IMR-90 (cell line): ENCODE results near the gene PRRT2. TPM values are rescaled to one million over a fixed set of nuclear protein-coding genes. Genes with fewer than 3 reads are reported as not detected.

Source experiments
- ATAC-seq: fragments of 200-7000 bp; cut with Tn5 transposase; 2 replicates; pipeline ENCODE4 v1.9.1; 2020; ENCODE audit warnings: low read depth, mild to moderate bottlenecking, moderate library complexity
- BruUV-seq: library from RNA; stranded (reverse); fragments of 400-500 nt; replicated peaks from 2 replicates; lab custom pipeline; 2021; lab: Mats Ljungman, UMichigan
- CTCF ChIA-PET: fragments of 300-600 bp; formaldehyde crosslinking; extraction: SDS; loops from one replicate; lab custom pipeline; 2021; ENCODE audit warnings: antibody characterized with exemption; lab: Yijun Ruan, JAX
- POLR2A ChIA-PET: fragments of 300-600 bp; sonication (Branson Sonifier 250); formaldehyde crosslinking; loops from one replicate; lab custom pipeline; 2022; ENCODE audit warnings: antibody characterized with exemption; ENCODE audit not compliant: unreplicated experiment; lab: Charles Lee
- DNase-seq: peaks from one replicate; pipeline ENCODE4 v3.0.0; 2013
- H2AFZ ChIP-seq: replicated peaks from 2 replicates; pipeline ENCODE3; 2013; ENCODE audit warnings: low read length, mild to moderate bottlenecking; ENCODE audit not compliant: poor library complexity
- H2AK5ac ChIP-seq: 2 replicates; pipeline ENCODE4 v1.6.1; 2013; ENCODE audit warnings: low read depth, low read length, inconsistent platforms
- H2AK9ac ChIP-seq: replicated peaks from 2 replicates; pipeline ENCODE3; 2013; ENCODE audit warnings: mild to moderate bottlenecking, low read depth, low read length, moderate library complexity; ENCODE audit not compliant: poor library complexity
- H2BK120ac ChIP-seq: 2 replicates; pipeline ENCODE4 v1.6.1; 2013; ENCODE audit warnings: low read depth, low read length, inconsistent platforms
- H2BK15ac ChIP-seq: 3 replicates; pipeline ENCODE4 v1.6.1; 2013; ENCODE audit warnings: low read depth, low read length, inconsistent platforms
- H2BK20ac ChIP-seq: 2 replicates; pipeline ENCODE4 v1.6.1; 2013; ENCODE audit warnings: low read depth, mild to moderate bottlenecking, inconsistent platforms, low read length, moderate library complexity
- H2BK5ac ChIP-seq: 2 replicates; pipeline ENCODE4 v1.6.1; 2013; ENCODE audit warnings: mild to moderate bottlenecking, low read depth, low read length, inconsistent platforms; ENCODE audit not compliant: poor library complexity, severe bottlenecking
- H3K14ac ChIP-seq: replicated peaks from 2 replicates; pipeline ENCODE4 v1.6.1; 2013; ENCODE audit warnings: low read depth, low read length, inconsistent platforms
- H3K18ac ChIP-seq: 2 replicates; pipeline ENCODE4 v1.6.1; 2013; ENCODE audit warnings: low read depth, low read length, control low read depth
- H3K23ac ChIP-seq: 2 replicates; pipeline ENCODE4 v1.6.1; 2013; ENCODE audit warnings: low read depth, low read length, inconsistent platforms
- H3K27ac ChIP-seq: 2 replicates; pipeline ENCODE4 v1.5.1; 2013; ENCODE audit warnings: mild to moderate bottlenecking, control low read depth, low read length; ENCODE audit not compliant: insufficient read depth
- H3K27me3 ChIP-seq: 2 replicates; pipeline ENCODE4 v1.6.1; 2013; ENCODE audit warnings: low read length; ENCODE audit not compliant: control insufficient read depth, insufficient read depth
- H3K36me3 ChIP-seq: 2 replicates; pipeline ENCODE4 v1.6.1; 2013; ENCODE audit warnings: low read length, mixed read lengths; ENCODE audit not compliant: control insufficient read depth, insufficient read depth
- H3K4ac ChIP-seq: 2 replicates; pipeline ENCODE4 v1.6.1; 2013; ENCODE audit warnings: low read depth, low read length, inconsistent platforms
- H3K4me1 ChIP-seq: 2 replicates; pipeline ENCODE4 v1.6.1; 2013; ENCODE audit warnings: low read length, mixed read lengths; ENCODE audit not compliant: control insufficient read depth, insufficient read depth
- H3K4me2 ChIP-seq: 2 replicates; pipeline ENCODE4 v1.6.1; 2013; ENCODE audit warnings: low read depth, mild to moderate bottlenecking, control low read depth, low read length, moderate library complexity
- H3K4me3 ChIP-seq: 2 replicates; pipeline ENCODE4 v1.5.1; 2013; ENCODE audit warnings: low read depth, mild to moderate bottlenecking, control low read depth, low read length, moderate library complexity; ENCODE audit not compliant: insufficient read depth
- H3K56ac ChIP-seq: 2 replicates; pipeline ENCODE4 v1.6.1; 2013; ENCODE audit warnings: low read length, inconsistent platforms; ENCODE audit not compliant: insufficient read depth; ENCODE audit errors: extremely low read depth
- H3K79me1 ChIP-seq, 2 experiments: 2 replicates each; pipeline ENCODE4 v1.6.1; 2013; ENCODE audit warnings: low read length in 2 of 2, inconsistent platforms in 1 of 2, low read depth in 1 of 2
- H3K9ac ChIP-seq: 2 replicates; pipeline ENCODE4 v1.6.1; 2013; ENCODE audit warnings: low read depth, low read length, control low read depth
- H3K9me1 ChIP-seq: 2 replicates; pipeline ENCODE4 v1.6.1; 2013; ENCODE audit warnings: low read length, inconsistent platforms; ENCODE audit not compliant: insufficient read depth
- H3K9me3 ChIP-seq: 2 replicates; pipeline ENCODE4 v1.6.1; 2013; ENCODE audit warnings: low read length; ENCODE audit not compliant: control insufficient read depth, insufficient read depth
- H4K20me1 ChIP-seq: 2 replicates; pipeline ENCODE4 v1.6.1; 2013; ENCODE audit warnings: low read length, inconsistent platforms; ENCODE audit not compliant: insufficient read depth
- H4K5ac ChIP-seq: 2 replicates; pipeline ENCODE4 v1.6.1; 2013; ENCODE audit warnings: mild to moderate bottlenecking, low read depth, low read length, control low read depth
- H4K8ac ChIP-seq, 2 experiments: 2 replicates each; pipeline ENCODE4 v1.6.1; 2013; ENCODE audit warnings: low read depth in 2 of 2, low read length in 2 of 2, control low read depth in 1 of 2, inconsistent platforms in 1 of 2
- H4K91ac ChIP-seq: 2 replicates; pipeline ENCODE4 v1.6.1; 2013; ENCODE audit warnings: low read depth, low read length, inconsistent platforms; ENCODE audit not compliant: insufficient read depth
- BHLHE40 ChIP-seq: fragments of 150-350 bp; IDR thresholded peaks from 2 replicates; pipeline ENCODE4 v1.6.1; 2016; ENCODE audit warnings: mild to moderate bottlenecking, low read depth, low read length
- FOS ChIP-seq: fragments of 150-350 bp; IDR thresholded peaks from 2 replicates; pipeline ENCODE4 v1.6.1; 2016; ENCODE audit warnings: low read depth, low read length
- RAD21 ChIP-seq: IDR thresholded peaks from 2 replicates; pipeline ENCODE4 v1.6.1; 2012; ENCODE audit warnings: low read length, improper control_type of control experiment
- SMC3 ChIP-seq: fragments of 150-350 bp; IDR thresholded peaks from 2 replicates; pipeline ENCODE4 v1.6.1; 2016; ENCODE audit warnings: low read depth, mild to moderate bottlenecking, antibody characterized with exemption, low read length, moderate library complexity
- WGBS, 2 experiments: methylation state at CpG; one replicate each; pipeline versions ENCODE4 v1.1.5 to v1.1.7; 2013; ENCODE audit warnings: missing lambda C conversion rate in 2 of 2; ENCODE audit not compliant: insufficient read length in 1 of 2; ENCODE audit errors: extremely low coverage in 2 of 2; 5-methylcytosine and 5-hydroxymethylcytosine counted together
- dilution Hi-C: fragments of 300-500 bp; cut with HindIII; formaldehyde crosslinking; loops from one replicate; pipeline ENCODE4 v1.14.3; 2018; ENCODE audit warnings: low sequenced_read_pairs; ENCODE audit not compliant: unreplicated experiment
- in situ Hi-C: fragments of 300-500 bp; cut with MboI; formaldehyde crosslinking; loops from 3 replicates; pipeline ENCODE4 v1.14.3; 2019; ENCODE audit warnings: low sequenced_read_pairs, inconsistent platforms, mixed read lengths
- intact Hi-C: fragments of 100-400 bp; cut with micrococcal nuclease; formaldehyde crosslinking; loops from 2 replicates; pipeline ENCODE4 v1.10.0; 2022
- polyA plus RNA-seq, 3 experiments: library from polyadenylated mRNA; depleted of rRNA; stranded (reverse); fragments of >200 nt; gene quantifications; 2 replicates each; pipeline ENCODE4 v1.2.3, GENCODE V29; 2012; ENCODE audit warnings: low replicate concordance in 1 of 3
- total RNA-seq: library from RNA; depleted of rRNA; stranded (reverse); fragments of >200 nt; gene quantifications from 2 replicates; pipeline ENCODE4 v1.2.3, GENCODE V29; 2012

Gene PRRT2
- total and polyA plus RNA-seq, 2 of the 4 experiments (the other 2 are of a cell fraction): 0.90 to 10.5 TPM

DNA sequence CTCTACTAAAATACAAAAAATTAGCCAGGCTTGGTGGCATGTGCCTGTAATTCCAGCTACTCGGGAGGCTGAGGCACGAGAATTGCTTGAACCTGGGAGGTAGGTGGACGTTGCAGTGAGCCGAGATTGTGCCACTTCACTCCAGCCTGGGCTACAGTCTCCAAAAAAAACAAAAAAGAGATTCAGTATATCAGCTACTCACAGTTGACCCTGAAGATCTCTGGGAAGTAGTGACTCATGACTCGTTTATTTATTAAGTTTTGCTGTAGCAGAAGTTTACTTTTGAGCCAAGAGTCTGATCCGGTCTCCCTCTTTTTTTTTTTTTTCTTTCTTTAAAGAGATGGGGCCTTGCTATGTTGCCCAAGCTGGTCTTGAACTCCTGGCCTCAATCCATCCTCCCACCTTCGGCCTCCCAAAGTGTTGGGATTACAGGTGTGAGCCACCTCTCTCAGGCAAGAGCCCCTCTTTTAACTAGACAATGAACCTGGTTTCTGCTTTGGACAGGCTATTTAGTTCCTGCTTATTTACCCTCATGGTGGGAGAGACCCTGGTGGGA lies 12.7 kb downstream of the PRRT2 start:
- intact Hi-C loops (loop anchor here (5.0 kb wide), 1 partner anchor 38 kb away; the partner anchor contains the start of gene CDIPT), in situ Hi-C loops (no loop called here), dilution Hi-C loops (no loop called here)
- H2BK15ac ChIP-seq: peak overlapping the region; percentile 92; the same call in 2 of the 3 replicates
- H3K14ac ChIP-seq: peak overlapping the region; percentile 96
- H3K9me1 ChIP-seq: peaks cover 30% of the 10 kb centered on the region
- ChIA-PET CTCF (interaction anchor here (0.5 to 1.0 kb wide), 3 partner anchors 19 to 30 kb away, joined by 3 to 4 read pairs (median 3); no protein-coding TSS in a partner anchor), POLR2A (interaction anchor here (0.7 kb wide), 1 partner anchor 156 kb away, joined by 7 read pairs; no protein-coding TSS in a partner anchor)
- H3K27me3 ChIP-seq: no peaks in the 10 kb centered on the region
- DNase-seq (peak; percentile 91), ATAC-seq (peak; percentile 49)
- no peak overlapping the region for H2AFZ ChIP-seq
- H3K18ac ChIP-seq: peak overlapping the region; percentile 93
- H3K4me1 ChIP-seq: peaks cover 37% of the 10 kb centered on the region
- peak overlapping the region; percentile 43 to 95 for H4K8ac ChIP-seq
- H3K4ac ChIP-seq: peak overlapping the region; percentile 100
- peaks cover under 1% of the 10 kb centered on the region; the same call in 1 of the 2 replicates for H3K36me3 ChIP-seq
- peak overlapping the region; percentile 100 for H3K23ac ChIP-seq
- H3K4me2 ChIP-seq: peak overlapping the region; percentile 77
- H2BK20ac ChIP-seq: peak overlapping the region; percentile 99
- no peaks in the 10 kb centered on the region for H3K9me3 ChIP-seq
- peak overlapping the region; percentile 98 for H2BK5ac ChIP-seq
- BruUV-seq: no TSS peak
- peak overlapping the region; percentile 28 for H3K9ac ChIP-seq
- WGBS, 2 experiments: no CpG with 5 or more reads among the region's 7 CpGs
- peak overlapping the region; percentile 95 for H3K27ac ChIP-seq
- H3K4me3 ChIP-seq: no peak overlapping the region
- H2BK120ac ChIP-seq: peak overlapping the region; percentile 98
- peak overlapping the region; percentile 100 for H2AK5ac ChIP-seq
- peak overlapping the region; percentile 98 for H2AK9ac ChIP-seq
- peak overlapping the region; percentile 97 for H4K91ac ChIP-seq
- H4K5ac ChIP-seq: peak overlapping the region; percentile 93
- peaks cover 30 to 78% of the 10 kb centered on the region in 2 experiments for H3K79me1 ChIP-seq
- H4K20me1 ChIP-seq: peaks cover 22% of the 10 kb centered on the region
- TF ChIP-seq RAD21 (no peak), BHLHE40 (no peak), SMC3 (no peak), FOS (peak; percentile 77; the same call in 1 of the 2 replicates)
- peak overlapping the region; percentile 88 for H3K56ac ChIP-seq
